Neural progenitor cell (in vitro differentiated cells): ENCODE data around the gene SIRPB2. TPM values are rescaled to one million over a fixed set of nuclear protein-coding genes. Genes with fewer than 3 reads are reported as not detected.

ENCODE experiments used
- DNase-seq: peaks from one replicate; pipeline ENCODE4 v3.0.0-alpha.2; 2016; ENCODE audit warnings: low spot score
- H2AFZ ChIP-seq: fragments of 200-600 bp; sonication (generic); replicated peaks from 2 replicates; pipeline ENCODE4 v1.6.1; 2016; ENCODE audit warnings: antibody characterized with exemption
- H3F3A ChIP-seq: fragments of 200-600 bp; sonication (generic); 2 replicates; pipeline ENCODE4 v1.6.1; 2016; ENCODE audit warnings: antibody characterized with exemption, low read depth
- H3K27ac ChIP-seq: fragments of 200-600 bp; sonication (generic); 2 replicates; pipeline ENCODE4 v1.5.1; 2016; ENCODE audit warnings: mild to moderate bottlenecking
- H3K27me3 ChIP-seq: fragments of 200-600 bp; sonication (generic); 2 replicates; pipeline ENCODE4 v1.6.1; 2016; ENCODE audit warnings: mild to moderate bottlenecking, moderate library complexity
- H3K36me3 ChIP-seq: fragments of 200-600 bp; sonication (generic); 2 replicates; pipeline ENCODE4 v1.5.1; 2016
- H3K4me1 ChIP-seq: fragments of 200-600 bp; sonication (generic); 2 replicates; pipeline ENCODE4 v1.6.1; 2016; ENCODE audit warnings: mixed run types
- H3K4me2 ChIP-seq: fragments of 200-600 bp; sonication (generic); 2 replicates; pipeline ENCODE4 v1.6.1; 2016
- H3K4me3 ChIP-seq: fragments of 200-600 bp; sonication (generic); 2 replicates; pipeline ENCODE4 v1.5.1; 2016
- H3K79me2 ChIP-seq: fragments of 200-600 bp; sonication (generic); 2 replicates; pipeline ENCODE4 v1.6.1; 2016; ENCODE audit warnings: low read depth
- H3K9ac ChIP-seq: fragments of 200-600 bp; sonication (generic); 2 replicates; pipeline ENCODE4 v1.6.1; 2016
- H3K9me3 ChIP-seq: fragments of 200-600 bp; sonication (generic); 2 replicates; pipeline ENCODE4 v1.5.1; 2016; ENCODE audit warnings: low read depth
- H4K20me1 ChIP-seq: fragments of 200-600 bp; sonication (generic); 2 replicates; pipeline ENCODE4 v1.6.1; 2016; ENCODE audit warnings: low read depth
- H3K27ac Mint-ChIP-seq: 3 replicates; pipeline ENCODE4 v1.8.0; 2021; ENCODE audit warnings: mixed read lengths
- H3K27me3 Mint-ChIP-seq: 2 replicates; pipeline ENCODE4 v1.8.0; 2022; ENCODE audit warnings: low read depth, mild to moderate bottlenecking, inconsistent platforms, moderate library complexity, mixed read lengths; ENCODE audit not compliant: insufficient read depth
- H3K36me3 Mint-ChIP-seq: 3 replicates; pipeline ENCODE4 v1.8.0; 2021; ENCODE audit warnings: mixed read lengths
- H3K4me1 Mint-ChIP-seq: 3 replicates; pipeline ENCODE4 v1.8.0; 2021; ENCODE audit warnings: mixed read lengths
- H3K4me3 Mint-ChIP-seq: 3 replicates; pipeline ENCODE4 v1.8.0; 2021; ENCODE audit warnings: mild to moderate bottlenecking, moderate library complexity, mixed read lengths
- H3K9me3 Mint-ChIP-seq: 3 replicates; pipeline ENCODE4 v1.8.0; 2020; ENCODE audit warnings: mixed read lengths
- EZH2 ChIP-seq: fragments of 200-600 bp; sonication (generic); IDR thresholded peaks from 2 replicates; pipeline ENCODE4 v1.6.1; 2017; ENCODE audit warnings: antibody characterized with exemption, mild to moderate bottlenecking, moderate library complexity
- EZH2phosphoT487 ChIP-seq: fragments of 200-600 bp; sonication (generic); IDR thresholded peaks from 2 replicates; pipeline ENCODE4 v1.6.1; 2017; ENCODE audit warnings: antibody characterized with exemption
- total RNA-seq: library from RNA; depleted of rRNA; stranded (reverse); fragments of >200 nt; gene quantifications from 2 replicates; pipeline ENCODE4 v1.2.3, GENCODE V29; 2015; ENCODE audit warnings: low replicate concordance
- TF ChIP-seq, protein P1 (sequence below): fragments of 200-600 bp; sonication (generic); IDR thresholded peaks from 2 replicates; pipeline ENCODE4 v1.5.1; 2017; ENCODE audit warnings: antibody characterized with exemption, mild to moderate bottlenecking

Gene SIRPB2
- total RNA-seq, 1 donor from 2014 or later, result not detected

DNA sequence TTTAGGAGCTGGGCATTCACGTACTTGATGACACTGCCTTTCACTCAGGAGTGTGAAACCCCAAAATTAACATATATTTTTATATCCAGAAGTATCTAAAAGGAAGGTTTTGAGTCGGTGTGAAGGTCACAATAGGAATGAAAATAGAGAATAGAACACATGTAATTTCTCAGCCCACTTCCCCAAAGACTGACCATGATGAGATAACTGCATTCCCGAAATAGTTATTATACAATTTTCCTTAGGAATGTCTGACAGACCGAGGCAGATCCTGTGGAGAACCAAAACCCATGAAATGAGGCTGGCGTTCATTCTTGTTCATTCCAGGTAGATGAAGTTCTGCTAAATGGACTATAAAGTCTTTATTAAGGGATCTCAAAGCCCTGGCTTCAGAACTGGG is 34.9 kb downstream of the SIRPB2 start:
- H3K27ac Mint-ChIP-seq, result no peak overlapping the region

GRCh38 chr20:1450926-1451491 is 40.2 kb downstream of the SIRPB2 start:
- Histone ChIP-seq H3F3A (no peaks in the 10 kb centered on the region), H3K9me3 (no peaks in the 10 kb centered on the region), H3K79me2 (no peaks in the 10 kb centered on the region), H3K4me2 (no peak overlapping the region), H3K4me3 (no peak overlapping the region), H3K27ac (no peak overlapping the region), H3K27me3 (no peaks in the 10 kb centered on the region), H4K20me1 (no peaks in the 10 kb centered on the region), H3K4me1 (no peaks in the 10 kb centered on the region), H3K36me3 (peaks cover 42% of the 10 kb centered on the region), H2AFZ (no peak overlapping the region), H3K9ac (no peak overlapping the region)
- no peaks in the 10 kb centered on the region for H3K9me3 Mint-ChIP-seq
- TF ChIP-seq, protein P1, sequence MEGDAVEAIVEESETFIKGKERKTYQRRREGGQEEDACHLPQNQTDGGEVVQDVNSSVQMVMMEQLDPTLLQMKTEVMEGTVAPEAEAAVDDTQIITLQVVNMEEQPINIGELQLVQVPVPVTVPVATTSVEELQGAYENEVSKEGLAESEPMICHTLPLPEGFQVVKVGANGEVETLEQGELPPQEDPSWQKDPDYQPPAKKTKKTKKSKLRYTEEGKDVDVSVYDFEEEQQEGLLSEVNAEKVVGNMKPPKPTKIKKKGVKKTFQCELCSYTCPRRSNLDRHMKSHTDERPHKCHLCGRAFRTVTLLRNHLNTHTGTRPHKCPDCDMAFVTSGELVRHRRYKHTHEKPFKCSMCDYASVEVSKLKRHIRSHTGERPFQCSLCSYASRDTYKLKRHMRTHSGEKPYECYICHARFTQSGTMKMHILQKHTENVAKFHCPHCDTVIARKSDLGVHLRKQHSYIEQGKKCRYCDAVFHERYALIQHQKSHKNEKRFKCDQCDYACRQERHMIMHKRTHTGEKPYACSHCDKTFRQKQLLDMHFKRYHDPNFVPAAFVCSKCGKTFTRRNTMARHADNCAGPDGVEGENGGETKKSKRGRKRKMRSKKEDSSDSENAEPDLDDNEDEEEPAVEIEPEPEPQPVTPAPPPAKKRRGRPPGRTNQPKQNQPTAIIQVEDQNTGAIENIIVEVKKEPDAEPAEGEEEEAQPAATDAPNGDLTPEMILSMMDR, result no peak
- TF ChIP-seq EZH2phosphoT487 (no peak), EZH2 (no peak)
- H3K36me3 Mint-ChIP-seq, result peaks cover 22% of the 10 kb centered on the region
- no peaks in the 10 kb centered on the region for H3K27me3 Mint-ChIP-seq
- DNase-seq, result no peak
- H3K4me3 Mint-ChIP-seq, result no peak overlapping the region
- H3K27ac Mint-ChIP-seq, result no peak overlapping the region
- no peaks in the 10 kb centered on the region for H3K4me1 Mint-ChIP-seq

More for the DNA sequence above, 34.9 kb downstream of the SIRPB2 start:
- Histone ChIP-seq H2AFZ (no peak overlapping the region), H3K27ac (no peak overlapping the region), H3K4me3 (no peak overlapping the region), H3K4me1 (no peaks in the 10 kb centered on the region), H3F3A (no peaks in the 10 kb centered on the region), H3K9ac (no peak overlapping the region), H3K27me3 (no peaks in the 10 kb centered on the region), H3K9me3 (no peaks in the 10 kb centered on the region), H3K4me2 (no peak overlapping the region), H3K36me3 (peaks cover 21% of the 10 kb centered on the region), H3K79me2 (no peaks in the 10 kb centered on the region), H4K20me1 (peaks cover 7% of the 10 kb centered on the region)
- H3K4me3 Mint-ChIP-seq, result no peak overlapping the region
- no peak for DNase-seq
- no peaks in the 10 kb centered on the region for H3K27me3 Mint-ChIP-seq
- peaks cover 20% of the 10 kb centered on the region for H3K36me3 Mint-ChIP-seq
- H3K4me1 Mint-ChIP-seq, result no peaks in the 10 kb centered on the region
- H3K9me3 Mint-ChIP-seq, result no peaks in the 10 kb centered on the region
- no peak for TF ChIP-seq EZH2
- TF ChIP-seq EZH2phosphoT487, result no peak
- TF ChIP-seq, protein P1, result no peak

- no peaks in the 10 kb centered on the region for H3K9me3 ChIP-seq
- Mint-ChIP-seq H3K27ac (no peak overlapping the region), H3K4me1 (no peaks in the 10 kb centered on the region), H3K27me3 (no peaks in the 10 kb centered on the region), H3K9me3 (no peaks in the 10 kb centered on the region), H3K36me3 (peaks cover 31% of the 10 kb centered on the region), H3K4me3 (no peak overlapping the region)
- H4K20me1 ChIP-seq, result no peaks in the 10 kb centered on the region
- H3K36me3 ChIP-seq, result peaks cover 42% of the 10 kb centered on the region
- no peak overlapping the region for H3K4me2 ChIP-seq
- H3F3A ChIP-seq, result no peaks in the 10 kb centered on the region
- DNase-seq, result no peak
- no peak overlapping the region for H3K4me3 ChIP-seq
- H3K27ac ChIP-seq, result no peak overlapping the region
- H3K27me3 ChIP-seq, result no peaks in the 10 kb centered on the region
- H2AFZ ChIP-seq, result no peak overlapping the region
- TF ChIP-seq, protein P1, result no peak
- no peak for TF ChIP-seq EZH2
- no peak for TF ChIP-seq EZH2phosphoT487
- no peaks in the 10 kb centered on the region for H3K4me1 ChIP-seq
- H3K9ac ChIP-seq, result no peak overlapping the region
- no peaks in the 10 kb centered on the region for H3K79me2 ChIP-seq
Observed at GRCh38 chr20:1449370-1449769, 41.9 kb downstream of the SIRPB2 start.
